HL-60 (cell line): ENCODE data around the gene AGAP1.

ENCODE experiments used
- DNase-seq, 2 experiments: peaks; one replicate each; pipeline ENCODE4 v3.0.0-alpha.2; 2010 to 2020; ENCODE audit warnings: low read depth in 1 of 2, low spot score in 1 of 2
- H3K27ac ChIP-seq: fragments of 250-450 bp; sonication (Bioruptor Pico); replicated peaks from 2 replicates; pipeline ENCODE4 v1.5.1; 2020; ENCODE audit warnings: mild to moderate bottlenecking, moderate library complexity
- H3K27me3 ChIP-seq: fragments of 250-450 bp; sonication (Bioruptor Pico); 2 replicates; pipeline ENCODE4 v1.5.1; 2021; ENCODE audit warnings: mild to moderate bottlenecking, moderate library complexity; ENCODE audit not compliant: insufficient read depth, poor library complexity, severe bottlenecking
- H3K4me3 ChIP-seq: replicated peaks from 2 replicates; pipeline ENCODE4 v1.5.1; 2011; ENCODE audit warnings: mild to moderate bottlenecking, control low read depth, low read length; ENCODE audit not compliant: insufficient read depth
- CTCF ChIP-seq: IDR thresholded peaks from one replicate; pipeline ENCODE4 v1.5.1; 2011; ENCODE audit warnings: low read length, control low read depth, inconsistent platforms; ENCODE audit not compliant: insufficient read depth
- GABPA ChIP-seq: IDR thresholded peaks from 2 replicates; pipeline ENCODE4 v1.6.1; 2012; ENCODE audit warnings: low read depth
- POLR2AphosphoS5 ChIP-seq: IDR thresholded peaks from 2 replicates; pipeline ENCODE4 v1.6.1; 2012; ENCODE audit warnings: low read depth
- SPI1 ChIP-seq: IDR thresholded peaks from 2 replicates; pipeline ENCODE4 v1.6.1; 2012; ENCODE audit warnings: low read depth, mild to moderate bottlenecking, borderline replicate concordance
- TF ChIP-seq, protein P1 (sequence below): IDR thresholded peaks from 2 replicates; pipeline ENCODE4 v1.6.1; 2012; ENCODE audit warnings: low read depth; ENCODE audit not compliant: insufficient replicate concordance

Gene AGAP1

GRCh38 chr2:236085647-236086046 lies 591.8 kb downstream of the AGAP1 start:
- DNase-seq, result no peak
- Histone ChIP-seq H3K27ac (no peak overlapping the region), H3K4me3 (no peak overlapping the region), H3K27me3 (no peaks in the 10 kb centered on the region)
- TF ChIP-seq POLR2AphosphoS5 (no peak), GABPA (no peak), SPI1 (no peak), CTCF (no peak)
- TF ChIP-seq, protein P1, sequence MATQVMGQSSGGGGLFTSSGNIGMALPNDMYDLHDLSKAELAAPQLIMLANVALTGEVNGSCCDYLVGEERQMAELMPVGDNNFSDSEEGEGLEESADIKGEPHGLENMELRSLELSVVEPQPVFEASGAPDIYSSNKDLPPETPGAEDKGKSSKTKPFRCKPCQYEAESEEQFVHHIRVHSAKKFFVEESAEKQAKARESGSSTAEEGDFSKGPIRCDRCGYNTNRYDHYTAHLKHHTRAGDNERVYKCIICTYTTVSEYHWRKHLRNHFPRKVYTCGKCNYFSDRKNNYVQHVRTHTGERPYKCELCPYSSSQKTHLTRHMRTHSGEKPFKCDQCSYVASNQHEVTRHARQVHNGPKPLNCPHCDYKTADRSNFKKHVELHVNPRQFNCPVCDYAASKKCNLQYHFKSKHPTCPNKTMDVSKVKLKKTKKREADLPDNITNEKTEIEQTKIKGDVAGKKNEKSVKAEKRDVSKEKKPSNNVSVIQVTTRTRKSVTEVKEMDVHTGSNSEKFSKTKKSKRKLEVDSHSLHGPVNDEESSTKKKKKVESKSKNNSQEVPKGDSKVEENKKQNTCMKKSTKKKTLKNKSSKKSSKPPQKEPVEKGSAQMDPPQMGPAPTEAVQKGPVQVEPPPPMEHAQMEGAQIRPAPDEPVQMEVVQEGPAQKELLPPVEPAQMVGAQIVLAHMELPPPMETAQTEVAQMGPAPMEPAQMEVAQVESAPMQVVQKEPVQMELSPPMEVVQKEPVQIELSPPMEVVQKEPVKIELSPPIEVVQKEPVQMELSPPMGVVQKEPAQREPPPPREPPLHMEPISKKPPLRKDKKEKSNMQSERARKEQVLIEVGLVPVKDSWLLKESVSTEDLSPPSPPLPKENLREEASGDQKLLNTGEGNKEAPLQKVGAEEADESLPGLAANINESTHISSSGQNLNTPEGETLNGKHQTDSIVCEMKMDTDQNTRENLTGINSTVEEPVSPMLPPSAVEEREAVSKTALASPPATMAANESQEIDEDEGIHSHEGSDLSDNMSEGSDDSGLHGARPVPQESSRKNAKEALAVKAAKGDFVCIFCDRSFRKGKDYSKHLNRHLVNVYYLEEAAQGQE, result no peak

GRCh38 chr2:236086403-236086970 lies 592.6 kb downstream of the AGAP1 start:
- no peak for DNase-seq

GRCh38 chr2:236086971-236087465 lies 593.2 kb downstream of the AGAP1 start:
- Histone ChIP-seq H3K4me3 (no peak overlapping the region), H3K27me3 (no peaks in the 10 kb centered on the region), H3K27ac (no peak overlapping the region)
- no peak for TF ChIP-seq CTCF
- TF ChIP-seq GABPA, result no peak
- TF ChIP-seq, protein P1, result no peak
- TF ChIP-seq SPI1, result no peak
- no peak for TF ChIP-seq POLR2AphosphoS5
- no peak for DNase-seq

More at GRCh38 chr2:236086403-236086970, 592.6 kb downstream of the AGAP1 start:
- Histone ChIP-seq H3K4me3 (no peak overlapping the region), H3K27me3 (no peaks in the 10 kb centered on the region), H3K27ac (no peak overlapping the region)
- TF ChIP-seq, protein P1, result no peak
- TF ChIP-seq CTCF (no peak), POLR2AphosphoS5 (no peak), SPI1 (no peak), GABPA (no peak)
